GM21360 (cell line): ENCODE data around the gene TNFSF10.
A peak's percentile ranks its signal among the peaks of the same experiment; 100 is the strongest.
"Not testable (repeated sequence)": the region's sequence is repeated elsewhere in the genome, so short reads cannot be mapped to it uniquely, and the experiment has no call there.

ENCODE experiments used
- ATAC-seq: cut with Tn5 transposase; IDR thresholded peaks from one replicate; pipeline ENCODE4 v1.9.1; 2021; ENCODE audit warnings: mild to moderate bottlenecking, moderate library complexity; ENCODE audit not compliant: unreplicated experiment

TNFSF10 gene

DNA sequence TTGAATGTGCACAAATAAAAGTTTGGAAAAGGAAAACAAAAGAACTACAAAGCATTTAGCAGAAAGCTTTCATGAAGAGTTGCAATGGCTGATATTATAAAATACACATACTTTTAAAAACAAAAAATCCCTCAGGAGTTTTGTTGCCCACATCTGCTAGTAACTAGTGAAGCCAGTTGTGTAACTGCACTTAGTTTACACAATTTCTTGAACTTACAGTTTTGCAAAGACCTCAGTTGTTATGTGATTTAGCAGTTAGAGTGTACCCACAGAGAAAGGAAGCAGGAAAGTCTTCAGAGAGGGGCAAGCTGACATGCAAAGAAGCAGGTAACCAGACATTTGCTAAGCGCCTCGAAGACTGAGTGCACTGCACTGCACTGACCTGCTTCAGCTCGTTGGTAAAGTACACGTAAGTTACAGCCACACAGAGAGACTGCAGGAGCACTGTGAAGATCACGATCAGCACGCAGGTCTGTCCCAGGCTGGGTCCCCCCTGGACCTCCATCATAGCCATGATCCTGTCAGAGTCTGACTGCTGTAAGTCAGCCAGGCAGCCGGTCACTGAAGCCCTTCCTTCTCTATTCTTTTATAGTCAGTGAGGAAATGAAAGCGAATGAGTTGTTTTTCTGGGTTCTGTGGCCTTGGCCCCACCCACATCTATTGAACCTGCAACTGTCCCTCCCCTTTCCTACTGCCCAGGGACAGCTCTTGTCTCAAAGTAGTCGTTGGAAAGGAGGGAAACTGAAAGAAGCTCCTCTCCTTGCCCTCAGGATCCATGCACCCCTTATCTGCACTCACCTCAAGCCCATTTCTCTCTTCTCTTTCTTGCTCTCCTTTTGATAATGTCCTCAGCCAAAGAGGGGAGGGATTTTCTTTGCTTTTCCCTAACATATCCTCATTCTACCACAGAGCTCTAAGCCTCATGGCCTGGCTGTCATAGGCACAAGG, at the start of gene TNFSF10:
Gene TNFSF10 (minus strand): TSS at position 560 of the 948 bp plus-strand sequence. CDS start 46 bp downstream, at position 514.
- peak; percentile 87 for ATAC-seq

- ATAC-seq: no peak
These were observed 46.1 kb upstream of the TNFSF10 start for GRCh38 chr3:172569128-172570008.

DNA sequence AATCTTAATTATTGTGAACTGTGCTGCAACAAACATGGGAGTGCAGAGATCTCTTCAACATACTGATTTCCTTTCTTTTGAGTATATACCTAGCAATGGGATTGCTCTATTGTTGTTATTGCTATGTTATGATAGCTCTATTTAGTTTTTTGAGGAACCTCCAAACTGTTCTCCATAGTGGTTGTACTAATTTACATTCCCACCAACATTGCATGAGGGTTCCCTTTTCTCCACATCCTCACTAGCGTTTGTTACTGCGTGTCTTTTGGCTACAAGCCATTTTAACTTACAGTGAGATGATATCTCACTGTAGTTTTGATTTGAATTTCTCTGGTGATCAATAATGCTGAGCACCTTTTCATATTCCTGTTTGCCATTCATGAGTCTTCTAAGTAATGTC, 45.5 kb upstream of the TNFSF10 start:
- ATAC-seq: no peak

DNA sequence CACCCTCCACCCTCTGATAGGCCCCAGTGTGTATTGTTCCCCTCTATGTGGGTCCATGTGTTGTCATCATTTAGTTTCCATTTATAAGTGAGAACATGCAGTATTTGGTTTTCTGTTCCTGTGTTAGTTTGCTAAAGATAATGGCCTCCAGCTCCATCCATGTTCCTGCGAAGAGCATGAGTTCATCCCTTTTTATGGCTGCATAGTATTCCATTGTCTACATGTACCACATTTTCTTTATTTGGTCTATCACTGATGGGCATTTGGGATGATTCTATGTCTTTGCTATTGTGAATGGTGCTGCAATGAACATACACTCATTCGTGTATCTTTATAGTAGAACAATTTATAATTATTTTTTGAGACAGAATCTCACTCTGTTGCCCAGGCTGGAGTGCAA, 43.6 kb upstream of the TNFSF10 start:
- not testable (repeated sequence) for ATAC-seq

DNA sequence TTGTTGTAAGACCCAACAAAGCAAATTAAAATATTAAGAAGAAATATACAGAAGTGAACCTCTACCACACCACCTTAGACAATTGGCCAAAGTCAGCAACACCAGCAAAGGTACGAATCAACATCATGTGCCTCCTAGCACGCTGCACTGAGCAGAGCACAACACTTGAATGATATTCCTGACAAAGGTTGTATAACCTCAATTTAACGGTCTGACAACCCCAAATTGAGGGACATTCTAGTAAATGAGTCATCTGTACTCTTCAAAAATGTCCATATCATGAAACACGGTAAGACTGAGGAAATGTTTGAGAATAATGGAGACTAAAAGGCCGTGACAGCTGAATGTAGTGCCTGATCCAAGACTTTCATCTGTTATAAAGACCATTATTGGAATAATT, 41.3 kb upstream of the TNFSF10 start:
- no peak for ATAC-seq

- ATAC-seq: no peak
These were observed 39.9 kb upstream of the TNFSF10 start for GRCh38 chr3:172562871-172563865.

DNA sequence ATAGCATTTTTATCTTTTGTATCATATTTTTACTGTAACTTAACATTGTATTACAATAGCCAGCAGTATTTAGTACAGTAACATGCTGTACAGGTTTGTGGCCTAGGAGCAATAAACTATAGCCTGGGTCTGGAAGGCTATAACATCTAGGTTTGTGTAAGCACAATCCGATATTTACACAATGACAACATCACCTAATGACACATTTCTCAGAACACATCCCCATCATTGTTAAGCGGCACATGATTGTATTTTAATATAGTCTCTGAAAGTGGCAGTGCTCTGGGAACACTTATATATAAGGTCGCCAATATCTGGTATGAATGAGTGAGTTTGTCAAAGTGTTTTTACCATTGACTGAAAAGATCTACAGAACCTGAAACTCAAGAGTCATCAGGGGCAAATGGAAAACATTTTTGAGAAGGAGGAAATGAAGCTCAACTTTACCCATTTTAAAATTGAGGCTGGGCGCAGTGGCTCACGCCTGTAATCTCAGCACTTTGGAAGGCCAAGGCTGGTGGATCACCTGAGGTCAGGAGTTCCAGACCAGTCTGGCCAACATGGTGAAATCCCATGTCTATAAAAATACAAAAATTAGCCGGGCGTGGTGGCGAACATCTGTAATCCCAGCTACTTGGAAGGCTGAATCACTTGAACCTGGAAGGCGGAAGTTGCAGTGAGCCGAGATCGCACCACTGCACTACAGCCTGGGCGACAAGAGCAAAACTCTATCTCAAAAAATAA, 38.8 kb upstream of the TNFSF10 start:
- no peak for ATAC-seq

DNA sequence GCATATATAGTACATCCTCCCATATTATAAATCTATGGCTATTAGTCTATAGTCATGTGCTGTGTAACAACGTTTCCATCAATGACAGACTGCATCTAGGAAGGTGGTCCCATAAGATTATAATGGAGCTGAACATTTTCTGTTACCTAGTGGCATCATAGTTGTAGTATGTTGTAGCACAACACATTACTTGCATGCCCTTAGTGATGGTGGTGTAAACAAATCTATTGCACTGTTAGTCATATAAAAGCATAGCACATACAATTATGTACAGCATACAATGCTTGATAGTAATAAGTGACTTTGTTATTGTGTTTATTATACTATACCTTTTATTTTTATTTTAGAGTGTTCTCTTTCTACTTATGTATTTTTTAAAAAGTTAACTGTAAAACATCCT, 37.4 kb upstream of the TNFSF10 start:
- no peak for ATAC-seq

- ATAC-seq: no peak
These were observed 36.8 kb upstream of the TNFSF10 start for GRCh38 chr3:172560026-172560425.

DNA sequence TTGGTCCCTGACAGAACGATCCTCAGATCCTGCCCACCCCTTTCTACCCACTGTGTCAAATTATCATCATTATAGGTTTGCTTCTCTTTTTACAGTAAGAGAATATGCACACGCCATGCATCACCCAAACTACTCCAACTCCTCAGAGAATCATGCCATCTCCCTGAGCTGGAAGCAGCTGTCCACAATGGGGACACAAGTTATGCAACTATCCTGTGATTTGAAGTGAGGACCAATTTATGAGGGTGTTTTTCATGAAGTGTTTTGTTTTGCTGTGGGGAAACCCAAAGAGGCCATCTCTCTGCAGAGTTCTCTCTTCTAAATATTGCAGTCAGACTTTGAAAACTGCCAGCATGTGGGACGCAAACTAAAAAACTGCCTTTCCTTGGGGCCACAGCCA, 35.8 kb upstream of the TNFSF10 start:
- ATAC-seq: no peak

DNA sequence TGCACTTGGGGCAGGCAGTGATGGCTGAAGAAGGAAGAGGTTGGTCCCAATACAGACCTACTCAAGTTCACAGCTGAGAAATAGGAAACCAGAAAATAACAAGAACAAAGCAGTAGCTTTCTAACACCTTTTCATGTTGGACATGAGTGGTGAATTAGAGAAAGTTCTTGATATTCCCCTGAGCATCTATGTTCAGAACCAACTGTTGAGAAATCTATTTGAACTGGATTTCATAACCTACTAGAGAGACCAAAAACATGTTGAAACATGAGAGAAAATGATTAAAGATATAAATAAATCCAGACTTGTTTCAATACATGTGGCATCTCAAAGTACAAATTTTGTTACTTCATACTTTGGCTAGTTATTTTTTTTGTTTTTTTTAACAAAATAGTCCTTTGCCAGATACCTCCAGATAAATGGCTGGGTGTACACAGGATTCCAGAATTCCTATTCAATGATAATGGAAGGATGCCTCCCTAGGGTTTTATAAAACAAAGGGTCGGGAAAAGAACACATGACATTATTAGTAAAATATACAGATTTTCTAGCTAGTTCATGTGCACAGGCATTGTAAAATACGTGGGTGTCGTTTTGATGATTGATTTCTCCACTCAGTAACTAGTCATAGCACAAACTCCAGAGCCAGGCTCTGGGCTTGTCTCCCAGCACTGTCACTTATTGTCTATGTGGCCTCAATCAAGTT, 34.4 kb upstream of the TNFSF10 start:
- ATAC-seq: no peak

- no peak for ATAC-seq
These were observed 30.5 kb upstream of the TNFSF10 start for GRCh38 chr3:172553526-172554252.

- no peak for ATAC-seq
These were observed 29.4 kb upstream of the TNFSF10 start for GRCh38 chr3:172552607-172553006.

GRCh38 chr3:172551874-172552273, 28.6 kb upstream of the TNFSF10 start:
- no peak for ATAC-seq

DNA sequence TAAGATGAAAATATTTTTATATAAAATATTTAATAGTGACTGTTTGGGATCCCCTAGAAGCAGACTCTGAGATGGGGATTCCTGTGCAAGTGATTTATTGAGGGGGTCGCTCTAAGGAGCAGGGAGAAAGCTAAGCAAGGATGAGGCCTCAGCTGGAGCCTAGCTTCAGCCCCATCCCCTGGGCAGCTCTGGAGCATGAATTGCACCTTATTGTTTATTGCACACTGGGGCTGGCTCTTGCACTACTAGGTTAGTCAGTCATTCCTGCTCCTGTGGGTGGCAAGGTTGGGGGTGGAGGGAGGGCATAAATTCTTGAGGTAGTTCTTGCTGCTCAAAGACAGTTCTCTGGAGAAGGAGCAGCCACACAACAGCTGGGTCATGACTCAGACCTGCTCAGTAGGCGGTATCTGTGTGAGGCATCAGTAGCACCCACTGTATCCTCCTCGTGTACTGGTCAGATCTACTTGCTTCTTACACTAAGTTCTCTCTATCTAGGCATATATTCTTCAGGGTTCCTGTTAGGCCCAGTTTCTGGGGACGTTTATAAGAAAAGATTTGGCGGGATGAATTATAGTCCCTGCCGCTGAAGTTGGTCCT, 27.2 kb upstream of the TNFSF10 start:
- peak; percentile 74 for ATAC-seq

DNA sequence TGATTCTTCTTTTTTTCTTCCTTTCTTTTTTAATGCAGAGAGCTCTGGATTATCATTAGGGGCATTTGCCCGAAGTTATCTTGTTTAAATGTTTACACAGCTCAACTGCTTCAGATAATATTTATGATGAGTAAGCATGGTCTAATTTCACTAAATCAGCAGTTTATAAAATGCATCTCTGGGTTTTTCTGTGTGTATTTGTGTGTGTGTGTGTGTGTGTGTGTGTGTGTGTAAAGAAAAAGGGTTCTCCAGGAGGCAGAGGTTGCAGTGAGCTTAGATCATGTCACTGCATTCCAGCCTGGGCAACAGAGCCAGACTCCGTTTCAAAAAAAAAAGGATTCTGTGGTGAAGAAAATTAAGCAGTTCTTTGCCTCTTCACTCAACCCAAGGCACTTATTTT, 25.9 kb upstream of the TNFSF10 start:
- ATAC-seq: no peak

GRCh38 chr3:172546628-172547214, 23.5 kb upstream of the TNFSF10 start:
- ATAC-seq: no peak

DNA sequence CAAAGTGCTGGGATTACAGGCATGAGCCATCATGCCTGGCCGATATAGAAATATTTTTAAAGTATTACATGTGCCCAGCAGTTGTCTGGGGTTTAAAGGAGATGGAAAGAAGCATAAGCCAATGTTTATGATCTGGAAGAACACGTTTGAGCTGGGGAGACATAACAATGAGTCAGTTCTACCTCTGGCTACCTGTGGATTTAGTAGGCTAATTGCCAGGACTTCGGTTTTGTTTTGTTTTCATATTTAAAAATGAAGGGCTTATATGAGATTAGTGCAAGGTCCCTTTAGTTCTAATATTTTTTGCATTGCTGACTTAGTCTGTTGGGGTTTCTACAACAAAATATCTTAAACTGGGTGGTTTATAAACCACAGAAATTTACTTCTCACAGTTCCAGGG, 22.9 kb upstream of the TNFSF10 start:
- no peak for ATAC-seq
